SJCRH30 (cell line): ENCODE results near the gene CLEC4E. TPM values are rescaled to one million over a fixed set of nuclear protein-coding genes. Genes with fewer than 3 reads are reported as not detected.
"Not testable (repeated sequence)": the region's sequence is repeated elsewhere in the genome, so short reads cannot be mapped to it uniquely, and the experiment has no call there.

Experiments
- DNase-seq, 2 experiments: peaks; one replicate each; pipeline ENCODE4 v3.0.0-alpha.2; 2015 to 2020
- H3K27ac ChIP-seq: fragments of 250-450 bp; sonication (Bioruptor Pico); 2 replicates; pipeline ENCODE4 v1.5.1; 2020; ENCODE audit warnings: mild to moderate bottlenecking, moderate library complexity
- H3K27me3 ChIP-seq: fragments of 250-450 bp; sonication (Bioruptor Pico); 2 replicates; pipeline ENCODE4 v1.5.1; 2020; ENCODE audit warnings: mild to moderate bottlenecking, moderate library complexity
- H3K36me3 ChIP-seq: fragments of 250-450 bp; sonication (Bioruptor Pico); 2 replicates; pipeline ENCODE4 v1.5.1; 2020; ENCODE audit warnings: mild to moderate bottlenecking, moderate library complexity
- H3K4me1 ChIP-seq: fragments of 250-450 bp; sonication (Bioruptor Pico); 2 replicates; pipeline ENCODE4 v1.5.1; 2020; ENCODE audit warnings: mild to moderate bottlenecking, moderate library complexity
- H3K4me3 ChIP-seq: fragments of 250-450 bp; sonication (Bioruptor Pico); 2 replicates; pipeline ENCODE4 v1.5.1; 2020; ENCODE audit warnings: mild to moderate bottlenecking, moderate library complexity
- H3K9me3 ChIP-seq: fragments of 250-450 bp; sonication (Bioruptor Pico); replicated peaks from 2 replicates; pipeline ENCODE4 v1.5.1; 2020; ENCODE audit warnings: mild to moderate bottlenecking, moderate library complexity
- total RNA-seq: library from RNA; depleted of rRNA; stranded (reverse); fragments of >200 nt; shearing (Covaris generic); gene quantifications from 2 replicates; pipeline ENCODE4 v1.2.3, GENCODE V29; 2014; rRNA removed

CLEC4E gene, protein sequence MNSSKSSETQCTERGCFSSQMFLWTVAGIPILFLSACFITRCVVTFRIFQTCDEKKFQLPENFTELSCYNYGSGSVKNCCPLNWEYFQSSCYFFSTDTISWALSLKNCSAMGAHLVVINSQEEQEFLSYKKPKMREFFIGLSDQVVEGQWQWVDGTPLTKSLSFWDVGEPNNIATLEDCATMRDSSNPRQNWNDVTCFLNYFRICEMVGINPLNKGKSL
- not detected in 2 replicates for total RNA-seq

DNA sequence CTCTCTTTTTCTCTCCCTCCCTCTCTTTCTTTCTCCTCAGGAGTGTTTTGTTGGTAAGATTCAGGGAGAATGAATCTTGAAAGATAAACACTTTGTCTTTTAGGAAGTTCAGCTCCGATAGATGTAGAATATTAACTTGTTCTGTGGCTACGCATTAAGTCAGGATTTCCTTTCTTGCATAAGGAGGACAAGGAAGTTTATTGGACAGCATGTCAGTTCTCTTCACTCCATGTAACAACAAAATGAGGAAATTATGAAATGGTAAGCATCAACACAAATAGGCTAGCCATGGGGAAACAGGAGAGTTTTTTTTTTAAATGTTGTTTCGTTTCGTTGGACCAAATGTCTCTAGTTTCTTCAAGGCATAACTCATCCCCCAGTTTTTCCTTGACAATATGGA is at the start of gene CLEC4E:
TSS of gene CLEC4E (minus strand) at position 75 of the 400 bp plus-strand sequence. CDS start 108 bp downstream, outside the sequence.
- not testable (repeated sequence) for DNase-seq, H3K36me3 ChIP-seq, H3K4me1 ChIP-seq, H3K9me3 ChIP-seq, H3K27ac ChIP-seq, H3K27me3 ChIP-seq, H3K4me3 ChIP-seq

DNA sequence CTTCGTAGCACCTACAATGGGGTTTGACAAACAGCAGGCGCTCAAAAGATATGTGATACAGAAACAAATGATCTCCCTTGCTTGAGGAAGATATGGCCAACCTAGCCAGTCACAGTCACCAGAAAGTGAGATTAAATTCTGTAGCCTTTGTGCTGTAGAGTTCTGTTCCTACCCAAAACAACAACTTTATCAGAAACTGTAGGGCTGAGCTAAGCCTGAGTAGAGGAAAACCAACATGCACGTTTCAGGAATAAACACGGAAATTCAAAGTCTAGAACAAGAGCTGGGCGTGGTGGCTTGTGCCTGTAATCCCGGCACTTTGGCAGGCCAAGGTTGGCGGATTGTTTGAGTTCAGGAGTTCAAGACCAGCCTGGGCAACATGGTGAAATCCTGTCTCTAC is 49.0 kb upstream of the CLEC4E start:
- Histone ChIP-seq H3K9me3 (no peaks in the 10 kb centered on the region), H3K4me1 (no peaks in the 10 kb centered on the region), H3K27ac (no peak overlapping the region), H3K36me3 (no peaks in the 10 kb centered on the region), H3K4me3 (no peak overlapping the region), H3K27me3 (no peaks in the 10 kb centered on the region)
- DNase-seq = no peak

DNA sequence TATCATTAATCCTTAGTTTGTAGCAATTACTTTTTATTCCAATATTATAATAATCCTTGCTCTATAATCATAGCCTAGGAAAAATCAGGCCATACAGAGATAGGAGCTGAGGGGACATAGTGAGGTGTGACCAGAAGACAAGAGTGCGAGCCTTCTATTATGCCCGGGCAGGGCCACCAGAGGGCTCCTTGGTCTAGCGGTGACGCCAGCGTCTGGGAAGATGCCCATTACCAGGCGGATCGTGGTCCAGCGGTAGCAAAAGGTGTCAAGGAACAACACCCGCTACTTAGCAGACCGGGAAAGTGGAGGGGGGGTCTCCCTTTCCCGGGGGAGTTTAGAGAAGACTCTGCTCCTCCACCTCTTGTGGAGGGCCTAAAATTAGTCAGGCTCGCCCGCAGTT is 43.8 kb upstream of the CLEC4E start:
- H3K27me3 ChIP-seq, H3K4me3 ChIP-seq, DNase-seq: not testable (repeated sequence)

DNA sequence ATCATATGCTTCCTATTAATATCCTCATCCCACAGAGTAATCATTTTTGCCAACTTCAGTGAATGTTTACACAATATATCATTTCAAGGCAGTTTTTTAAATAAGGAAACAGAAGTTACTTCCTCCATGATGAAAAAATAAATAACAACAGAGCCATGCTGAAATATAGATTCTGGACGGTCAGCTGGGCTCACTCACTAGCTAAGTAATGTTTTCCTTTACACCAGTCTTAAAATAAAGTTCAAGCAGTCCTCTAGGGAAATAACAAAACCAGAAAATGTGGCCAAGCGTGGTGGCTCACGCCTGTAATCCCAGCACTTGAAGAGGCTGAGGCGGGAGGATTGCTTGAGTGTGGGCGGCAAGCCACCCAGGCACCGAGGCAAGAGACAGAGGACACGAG is 43.3 kb upstream of the CLEC4E start:
- no peak for DNase-seq
- Histone ChIP-seq H3K4me1 (no peaks in the 10 kb centered on the region), H3K27me3 (no peaks in the 10 kb centered on the region), H3K9me3 (no peaks in the 10 kb centered on the region), H3K4me3 (no peak overlapping the region), H3K27ac (no peak overlapping the region), H3K36me3 (no peaks in the 10 kb centered on the region)

More for the DNA sequence above, 43.8 kb upstream of the CLEC4E start:
- H3K4me1 ChIP-seq, H3K36me3 ChIP-seq, H3K27ac ChIP-seq, H3K9me3 ChIP-seq: not testable (repeated sequence)

DNA sequence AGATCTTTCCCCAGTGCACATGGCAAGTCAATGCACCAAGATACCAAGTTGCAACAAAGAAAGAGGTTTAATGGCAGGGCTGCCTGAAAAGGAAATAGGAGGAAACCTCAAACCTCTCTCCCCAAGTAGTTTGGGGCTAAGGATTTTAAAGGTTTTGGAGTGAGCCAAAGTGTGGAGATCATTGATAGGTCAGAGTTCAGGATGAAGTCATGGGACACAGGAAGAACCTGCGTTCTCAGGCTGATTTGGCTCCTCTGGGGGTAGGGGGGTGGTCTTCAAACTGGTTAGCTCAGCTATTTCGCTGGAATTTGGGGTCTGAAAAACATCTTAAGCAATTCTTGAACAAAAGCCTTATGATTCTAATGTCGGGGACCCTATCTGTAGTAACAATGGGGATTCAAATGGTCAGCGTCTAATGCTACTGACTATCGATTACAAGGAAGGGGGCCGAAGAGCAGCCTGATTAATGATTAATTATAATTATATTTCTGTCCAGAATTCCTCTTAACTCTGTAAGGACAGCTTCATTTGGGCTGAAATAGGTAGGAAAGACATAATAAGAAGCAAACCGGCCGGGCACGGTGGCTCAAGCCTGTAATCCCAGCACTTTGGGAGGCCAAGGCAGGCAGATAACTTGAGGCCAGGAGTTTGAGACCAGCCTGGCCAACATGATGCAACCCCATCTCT is 40.5 kb upstream of the CLEC4E start:
- H3K27me3 ChIP-seq = no peaks in the 10 kb centered on the region
- H3K27ac ChIP-seq = no peak overlapping the region
- no peaks in the 10 kb centered on the region for H3K9me3 ChIP-seq
- H3K36me3 ChIP-seq = no peaks in the 10 kb centered on the region
- no peaks in the 10 kb centered on the region for H3K4me1 ChIP-seq
- no peak for DNase-seq
- H3K4me3 ChIP-seq = no peak overlapping the region

DNA sequence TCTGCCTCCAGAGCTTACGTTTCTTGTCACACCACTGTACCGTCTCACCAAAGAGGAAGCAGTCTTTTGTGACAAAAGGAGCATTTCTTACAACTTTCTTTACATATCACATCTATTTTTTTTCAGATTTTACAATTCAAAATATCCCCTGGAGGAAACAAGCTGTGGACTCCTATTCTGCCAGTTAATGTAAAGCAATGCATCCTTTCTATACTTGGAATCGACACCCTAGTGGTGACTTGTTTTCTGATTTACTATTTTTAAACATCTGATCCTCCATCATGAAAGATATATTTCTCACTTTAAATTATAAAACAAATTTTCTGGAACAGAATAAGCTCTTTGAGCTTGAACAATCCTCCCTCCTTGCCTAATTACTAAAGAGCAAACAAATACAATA is 37.2 kb upstream of the CLEC4E start:
- no peak overlapping the region for H3K4me3 ChIP-seq
- H3K9me3 ChIP-seq = no peaks in the 10 kb centered on the region
- no peaks in the 10 kb centered on the region for H3K27me3 ChIP-seq
- no peaks in the 10 kb centered on the region for H3K36me3 ChIP-seq
- DNase-seq = no peak
- no peaks in the 10 kb centered on the region for H3K4me1 ChIP-seq
- no peak overlapping the region for H3K27ac ChIP-seq

DNA sequence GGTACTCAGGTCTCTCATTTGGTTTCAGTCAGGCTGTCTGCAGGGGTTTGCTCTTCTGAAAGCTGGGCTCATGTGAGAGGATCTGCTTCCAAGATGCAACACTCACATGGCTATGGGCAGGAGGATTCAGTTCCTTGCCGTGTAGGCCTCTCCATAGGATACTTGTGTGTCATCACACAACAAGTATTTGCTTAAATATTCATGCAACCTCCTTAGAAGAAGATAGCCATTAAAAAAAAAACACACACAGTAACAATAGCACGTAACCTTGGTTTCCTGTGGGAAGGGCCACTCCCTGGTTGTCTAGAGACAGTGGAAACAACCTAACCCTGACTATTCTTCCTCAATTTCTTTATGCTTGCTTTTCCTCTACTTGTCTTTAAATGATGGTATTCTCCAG is 31.8 kb upstream of the CLEC4E start:
- DNase-seq = no peak
- no peaks in the 10 kb centered on the region for H3K4me1 ChIP-seq
- H3K9me3 ChIP-seq = no peaks in the 10 kb centered on the region
- no peak overlapping the region for H3K4me3 ChIP-seq
- no peaks in the 10 kb centered on the region for H3K36me3 ChIP-seq
- H3K27me3 ChIP-seq = no peaks in the 10 kb centered on the region
- H3K27ac ChIP-seq = no peak overlapping the region

DNA sequence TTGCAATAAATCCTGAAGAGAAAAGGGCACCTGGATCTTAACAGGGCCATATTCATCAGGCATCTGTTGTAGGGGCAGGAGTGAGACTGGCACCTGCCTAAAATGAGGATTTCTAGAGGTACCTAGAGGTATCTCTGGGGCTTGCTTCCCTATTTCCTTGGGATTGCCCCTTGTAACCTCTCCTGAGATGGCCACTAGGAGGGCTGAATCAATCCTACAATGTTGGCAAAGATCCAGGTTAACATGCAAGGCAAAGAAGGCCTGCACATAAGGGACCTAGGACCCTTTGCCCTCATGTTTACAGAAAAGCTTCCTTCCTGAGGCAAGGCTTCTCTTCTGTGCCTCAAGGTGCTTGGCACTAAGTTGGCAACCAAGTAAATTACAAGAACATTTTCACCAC is 25.8 kb upstream of the CLEC4E start:
- Histone ChIP-seq H3K4me3 (no peak overlapping the region), H3K4me1 (no peaks in the 10 kb centered on the region), H3K27me3 (no peaks in the 10 kb centered on the region), H3K36me3 (no peaks in the 10 kb centered on the region), H3K9me3 (no peaks in the 10 kb centered on the region), H3K27ac (no peak overlapping the region)
- no peak for DNase-seq

DNA sequence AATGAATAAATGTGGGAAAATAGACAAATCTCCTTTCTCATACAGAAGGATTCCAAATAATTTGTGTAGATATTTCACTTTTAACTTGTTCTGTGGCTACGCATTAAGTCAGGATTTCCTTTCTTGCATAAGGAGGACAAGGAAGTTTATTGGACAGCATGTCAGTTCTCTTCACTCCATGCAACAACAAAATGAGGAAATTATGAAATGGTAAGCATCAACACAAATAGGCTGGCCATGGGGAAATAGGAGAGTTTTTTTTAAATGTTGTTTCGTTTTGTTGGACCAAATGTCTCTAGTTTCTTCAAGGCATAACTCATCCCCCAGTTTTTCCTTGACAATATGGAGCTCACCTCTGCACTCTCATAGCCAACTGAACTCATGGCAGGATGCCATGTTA is 25.3 kb upstream of the CLEC4E start:
- H3K36me3 ChIP-seq, DNase-seq, H3K27me3 ChIP-seq, H3K9me3 ChIP-seq, H3K4me1 ChIP-seq, H3K27ac ChIP-seq, H3K4me3 ChIP-seq: not testable (repeated sequence)

DNA sequence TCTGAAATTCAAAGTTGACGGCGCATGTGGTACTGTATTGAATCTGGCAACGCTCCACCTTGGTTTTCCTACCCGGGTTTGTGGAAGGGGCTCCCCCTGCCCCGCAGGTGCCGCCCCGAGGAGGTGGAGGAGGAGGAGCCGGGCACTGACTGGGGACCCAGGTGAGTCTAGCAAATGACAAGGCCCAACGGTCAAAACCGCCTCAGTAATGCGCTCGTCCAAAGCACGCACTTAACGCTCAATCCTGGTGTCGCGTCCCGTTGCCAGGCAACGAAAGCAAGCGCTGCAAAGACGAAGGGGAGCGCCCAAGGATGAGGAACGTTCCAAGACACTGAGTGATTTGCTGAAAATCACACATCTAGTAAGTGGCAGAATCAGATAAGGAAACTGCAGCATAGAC is 24.0 kb upstream of the CLEC4E start:
- H3K4me1 ChIP-seq = no peaks in the 10 kb centered on the region
- H3K27me3 ChIP-seq = no peaks in the 10 kb centered on the region
- H3K36me3 ChIP-seq = no peaks in the 10 kb centered on the region
- DNase-seq = no peak
- H3K9me3 ChIP-seq = no peaks in the 10 kb centered on the region
- no peak overlapping the region for H3K27ac ChIP-seq
- H3K4me3 ChIP-seq = no peak overlapping the region

DNA sequence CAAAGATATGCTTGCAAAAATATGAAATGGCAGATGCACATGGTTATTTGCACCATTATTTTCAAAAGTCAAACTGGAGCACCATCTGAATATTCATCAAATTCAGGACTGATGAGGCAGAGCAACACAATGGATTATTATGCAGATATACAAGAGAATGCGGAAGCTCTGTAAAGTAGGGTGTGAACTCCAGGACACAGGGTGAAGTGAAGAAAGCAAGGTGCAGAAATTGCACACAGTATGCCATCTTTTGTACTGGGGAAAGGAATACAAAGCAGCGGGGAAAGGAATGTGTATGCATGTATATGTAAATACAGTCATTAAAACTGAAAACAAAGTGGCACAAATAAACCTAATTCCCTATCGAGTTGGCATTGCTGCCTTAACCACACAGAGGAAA is 22.7 kb upstream of the CLEC4E start:
- no peak overlapping the region for H3K4me3 ChIP-seq
- H3K27me3 ChIP-seq = no peaks in the 10 kb centered on the region
- no peaks in the 10 kb centered on the region for H3K36me3 ChIP-seq
- no peak for DNase-seq
- no peaks in the 10 kb centered on the region for H3K4me1 ChIP-seq
- no peaks in the 10 kb centered on the region for H3K9me3 ChIP-seq
- H3K27ac ChIP-seq = no peak overlapping the region

DNA sequence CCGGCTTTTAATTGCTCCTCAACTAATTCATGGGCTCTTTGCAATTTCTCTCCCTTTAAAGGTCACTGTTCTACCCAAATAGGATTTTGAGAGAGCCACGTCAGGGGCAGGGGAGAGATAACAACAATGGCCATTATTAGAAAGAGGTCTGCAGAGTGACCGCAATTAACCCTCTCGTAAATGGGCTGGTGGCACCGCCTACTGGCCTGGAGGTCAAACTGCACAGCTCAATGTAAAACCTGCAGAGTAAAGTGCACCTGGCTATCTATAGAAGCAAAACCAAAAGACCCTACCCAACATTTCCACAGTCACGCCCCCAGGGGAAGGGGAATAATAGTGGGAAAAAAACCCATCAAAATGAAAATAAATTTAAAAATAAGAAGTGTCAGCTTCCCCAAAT is 21.6 kb upstream of the CLEC4E start:
- Histone ChIP-seq H3K4me1 (no peaks in the 10 kb centered on the region), H3K27ac (no peak overlapping the region), H3K9me3 (no peaks in the 10 kb centered on the region), H3K27me3 (no peaks in the 10 kb centered on the region), H3K4me3 (no peak overlapping the region), H3K36me3 (no peaks in the 10 kb centered on the region)
- no peak for DNase-seq

DNA sequence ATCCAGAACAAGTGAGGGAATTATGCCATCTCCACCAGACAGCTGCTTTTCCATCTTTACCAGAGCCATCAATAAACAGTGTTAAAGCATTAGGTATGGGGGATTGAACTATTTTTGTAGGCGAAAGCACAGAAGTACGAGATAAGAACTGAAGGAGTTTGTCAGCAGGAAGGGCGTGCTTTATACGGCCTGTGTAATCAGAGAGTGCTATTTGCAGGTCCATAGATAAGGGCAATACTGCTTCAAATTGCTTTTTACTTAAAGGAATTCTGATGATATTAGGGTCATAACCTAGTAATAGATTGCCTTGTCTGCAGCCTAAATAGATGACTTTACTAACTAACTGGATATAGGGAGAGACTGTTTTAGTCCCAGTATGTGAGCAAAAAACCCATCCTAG is 20.3 kb upstream of the CLEC4E start:
- Histone ChIP-seq H3K9me3 (no peaks in the 10 kb centered on the region), H3K4me3 (no peak overlapping the region), H3K27me3 (no peaks in the 10 kb centered on the region), H3K36me3 (no peaks in the 10 kb centered on the region), H3K27ac (no peak overlapping the region), H3K4me1 (no peaks in the 10 kb centered on the region)
- DNase-seq = no peak

DNA sequence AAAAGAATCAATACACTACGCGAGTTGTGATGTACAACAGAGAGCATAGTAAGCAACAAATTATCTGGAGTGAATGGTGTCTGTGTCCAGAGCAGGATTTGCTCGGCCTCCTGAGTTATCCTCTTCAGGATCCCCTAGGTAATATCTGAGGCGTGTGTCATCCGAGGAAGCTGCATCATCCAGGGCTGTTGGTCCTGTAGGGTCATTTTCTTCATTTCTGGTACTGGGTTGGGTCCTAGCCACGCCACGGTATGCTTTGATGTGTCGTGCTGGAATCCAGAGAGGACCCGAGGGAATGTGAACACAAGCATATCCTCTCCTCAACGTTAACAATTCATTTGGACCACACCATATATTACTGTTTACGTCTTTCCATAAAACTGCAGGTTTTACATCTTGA is 19.0 kb upstream of the CLEC4E start:
- Histone ChIP-seq H3K27ac (no peak overlapping the region), H3K36me3 (no peaks in the 10 kb centered on the region), H3K9me3 (no peaks in the 10 kb centered on the region), H3K4me1 (no peaks in the 10 kb centered on the region), H3K27me3 (no peaks in the 10 kb centered on the region), H3K4me3 (no peak overlapping the region)
- DNase-seq = no peak

DNA sequence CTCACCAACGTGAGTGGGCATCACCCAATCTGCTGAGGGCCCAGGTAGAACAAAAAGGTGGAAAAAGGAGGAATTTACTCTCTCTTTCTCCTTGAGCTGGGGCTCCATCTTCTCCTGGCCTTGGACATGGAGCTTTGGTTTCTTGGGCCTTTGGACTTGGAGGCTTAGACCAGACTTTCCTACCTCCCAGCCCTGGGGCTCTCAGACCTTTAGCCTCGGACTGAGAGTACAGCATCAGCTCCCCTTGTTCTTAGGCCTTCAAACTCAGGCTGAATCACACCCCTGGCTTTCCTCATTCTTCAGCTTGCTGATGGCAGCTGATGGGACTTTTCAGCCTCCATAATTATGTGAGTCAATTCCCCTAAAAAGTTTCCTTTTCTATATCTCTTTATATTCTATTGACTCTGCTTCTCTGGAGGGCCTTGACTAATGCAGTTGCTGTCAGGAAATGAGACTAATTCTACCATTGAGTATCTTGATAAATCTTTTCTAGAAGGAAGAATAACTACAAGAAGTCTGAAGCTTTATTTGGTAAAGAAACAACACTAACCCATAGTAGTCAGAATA is 15.9 kb upstream of the CLEC4E start:
- DNase-seq = no peak
- no peaks in the 10 kb centered on the region for H3K27me3 ChIP-seq

More for the DNA sequence above, 15.9 kb upstream of the CLEC4E start:
- Histone ChIP-seq H3K27ac (no peak overlapping the region), H3K9me3 (no peaks in the 10 kb centered on the region), H3K4me3 (no peak overlapping the region), H3K36me3 (no peaks in the 10 kb centered on the region), H3K4me1 (no peaks in the 10 kb centered on the region)
